HG03558 (cell line): ENCODE measurements around the gene FILIP1.

Source experiments
- ATAC-seq: cut with Tn5 transposase; IDR thresholded peaks from one replicate; pipeline ENCODE4 v1.9.1; 2021; ENCODE audit warnings: moderate number of reproducible peaks; ENCODE audit not compliant: unreplicated experiment; ENCODE audit errors: extremely low read depth

The FILIP1 gene

GRCh38 chr6:75347898-75348610 is 145.5 kb downstream of the FILIP1 start:
- ATAC-seq, result no peak

DNA sequence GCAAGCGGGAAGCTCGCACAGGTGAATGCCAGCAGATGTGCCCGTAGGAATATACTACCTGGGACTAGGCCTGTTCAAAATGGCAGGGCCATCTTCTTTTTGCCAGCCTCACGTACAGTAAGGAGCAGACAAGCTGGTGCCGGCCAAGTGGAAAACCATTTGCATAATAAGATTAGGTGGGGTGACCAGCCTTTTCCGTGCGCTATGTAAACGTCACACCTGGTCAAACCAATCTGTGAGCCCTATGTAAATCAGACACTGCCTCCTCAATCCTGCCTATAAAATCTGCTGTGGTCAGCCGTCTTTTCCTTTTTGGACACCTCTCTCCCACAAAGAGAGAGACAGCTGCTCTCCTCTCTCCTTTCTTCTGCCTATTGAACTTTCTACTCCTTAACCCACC is 148.2 kb downstream of the FILIP1 start:
- ATAC-seq, result no peak

GRCh38 chr6:75344455-75344854 is 149.1 kb downstream of the FILIP1 start:
- no peak for ATAC-seq

GRCh38 chr6:75344021-75344420 is 149.6 kb downstream of the FILIP1 start:
- no peak for ATAC-seq

- ATAC-seq, result no peak
Observed at GRCh38 chr6:75337835-75338580, 155.6 kb downstream of the FILIP1 start.

- ATAC-seq, result no peak
Observed at GRCh38 chr6:75334266-75335040, 159.1 kb downstream of the FILIP1 start.

DNA sequence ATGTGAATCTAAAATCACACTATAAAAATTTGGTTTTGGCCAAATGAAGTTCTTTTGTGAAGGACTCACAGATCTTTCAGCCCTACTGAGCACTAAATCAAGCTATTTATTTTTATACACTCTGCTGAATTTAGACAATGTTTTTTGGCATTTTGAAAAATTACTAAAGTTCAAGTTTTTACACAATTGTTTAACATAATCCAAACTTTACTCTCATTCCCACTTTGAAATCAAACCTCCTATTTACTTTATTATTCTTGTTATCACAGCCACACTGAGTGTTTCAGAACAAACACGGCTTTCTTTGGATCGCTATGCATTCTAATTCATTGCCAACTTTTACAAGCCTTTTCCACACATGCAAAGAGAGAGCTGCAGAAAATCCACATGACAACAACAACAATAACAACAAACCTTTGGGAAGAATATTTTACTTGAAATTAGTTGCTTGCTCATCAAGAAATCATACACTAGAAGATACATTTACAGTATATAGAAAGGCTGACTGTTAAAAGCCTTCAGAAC is 159.9 kb downstream of the FILIP1 start:
- ATAC-seq, result no peak

DNA sequence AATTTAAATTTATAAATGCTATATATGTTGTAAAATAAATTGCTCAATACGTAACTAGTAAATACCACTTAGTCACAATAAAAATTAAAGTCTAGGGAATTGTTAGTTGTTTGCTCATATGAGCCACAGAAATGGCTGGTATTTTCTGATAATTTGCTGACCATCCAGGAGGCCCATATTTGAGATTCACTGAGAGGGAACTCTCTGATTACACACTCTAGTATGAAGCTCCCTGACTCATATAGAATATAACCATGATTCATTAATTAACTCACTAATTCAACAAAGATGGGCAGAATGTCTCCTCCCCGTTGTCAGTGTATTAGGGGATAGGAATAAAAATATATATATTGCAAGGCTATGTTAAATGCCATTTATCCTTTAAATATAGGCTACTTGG is 162.4 kb downstream of the FILIP1 start:
- no peak for ATAC-seq

DNA sequence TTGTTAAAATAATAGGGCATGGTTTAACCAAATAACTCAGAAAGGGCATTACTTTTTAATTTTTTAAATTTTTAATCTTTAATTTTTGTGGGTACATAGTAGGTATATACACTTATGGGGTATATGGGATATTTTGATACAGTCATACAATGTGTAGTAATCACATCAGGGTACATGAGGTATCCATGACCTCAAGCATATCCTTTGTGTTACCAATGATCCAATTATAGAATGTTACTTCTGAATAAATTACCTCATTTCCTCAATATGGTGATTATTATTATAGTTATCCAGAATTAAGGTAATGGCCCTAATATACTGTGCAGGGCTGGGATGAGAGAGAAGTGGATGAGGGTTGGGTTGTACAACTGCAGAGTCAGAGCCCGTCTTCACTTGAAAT is 163.9 kb downstream of the FILIP1 start:
- ATAC-seq, result no peak

DNA sequence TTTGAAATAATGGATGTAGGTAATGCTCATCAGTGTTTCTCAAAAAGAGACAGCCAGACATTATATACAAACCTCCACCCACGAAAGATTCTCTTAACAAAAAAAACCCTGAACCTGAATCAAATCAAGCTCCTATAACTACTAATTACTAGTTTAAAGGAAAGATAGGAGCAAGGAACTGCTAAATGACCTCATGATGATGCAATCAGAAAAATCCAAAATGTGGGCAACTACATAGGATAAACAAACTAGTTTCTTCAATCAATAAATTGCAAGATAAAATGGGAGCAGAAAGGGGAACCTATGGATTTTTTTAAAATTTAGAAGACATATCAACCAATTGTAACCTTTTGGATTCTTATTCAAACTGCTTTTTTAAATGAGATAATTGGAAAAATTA is 165.8 kb downstream of the FILIP1 start:
- ATAC-seq, result no peak

GRCh38 chr6:75326557-75327258 is 166.9 kb downstream of the FILIP1 start:
- no peak for ATAC-seq

- ATAC-seq, result no peak
Observed at GRCh38 chr6:75318900-75319299, 174.7 kb downstream of the FILIP1 start.

DNA sequence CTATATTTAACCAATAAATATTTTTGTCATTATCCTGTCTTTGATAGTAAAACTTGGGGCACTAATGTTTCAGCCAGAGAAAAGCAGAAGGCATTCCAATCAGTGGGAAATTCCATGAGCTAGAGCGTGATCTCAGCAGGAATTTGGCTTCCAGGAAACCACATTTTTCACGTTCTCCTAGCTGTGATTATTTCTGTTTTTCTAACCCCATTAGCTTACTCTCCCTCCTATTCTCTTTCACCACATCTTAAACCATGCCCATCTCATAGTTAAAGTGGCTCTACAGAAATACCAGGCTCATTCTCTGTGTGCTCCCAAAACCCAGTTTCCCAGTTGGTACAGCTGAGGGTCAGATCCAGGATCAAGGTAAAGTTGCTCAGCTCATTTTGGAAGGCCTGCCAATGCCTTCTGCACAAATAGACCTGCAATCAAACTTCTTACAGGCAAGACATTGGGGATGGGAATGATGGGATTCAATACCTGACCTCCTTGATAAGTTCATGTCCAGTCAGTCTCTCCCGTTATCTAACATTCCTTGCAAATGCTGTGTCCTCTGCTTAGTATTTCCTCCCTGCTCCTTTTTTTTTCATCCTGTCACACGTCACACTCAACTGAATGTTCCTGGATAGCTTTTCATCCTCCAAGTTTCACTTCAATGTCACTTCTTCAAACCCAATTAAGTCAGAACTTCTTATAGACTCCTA is 175.9 kb downstream of the FILIP1 start:
- no peak for ATAC-seq

DNA sequence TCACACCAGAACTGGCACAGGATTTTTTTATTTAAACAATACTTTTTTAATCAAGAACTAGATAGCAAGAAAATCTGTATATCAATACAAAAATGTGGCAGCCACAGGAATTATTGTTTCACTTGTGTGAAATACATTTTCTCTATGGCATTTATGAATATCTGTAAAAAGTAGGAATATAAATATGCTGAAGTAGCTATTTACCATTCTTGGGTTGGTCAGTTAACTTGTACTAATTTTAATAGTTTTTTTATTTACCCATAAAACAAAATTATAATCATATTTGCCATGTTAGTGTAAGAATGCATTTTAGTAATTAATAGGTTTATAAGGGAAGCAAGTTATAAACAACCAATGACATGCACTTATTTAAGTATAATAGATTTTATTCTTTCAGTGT is 177.6 kb downstream of the FILIP1 start:
- no peak for ATAC-seq

DNA sequence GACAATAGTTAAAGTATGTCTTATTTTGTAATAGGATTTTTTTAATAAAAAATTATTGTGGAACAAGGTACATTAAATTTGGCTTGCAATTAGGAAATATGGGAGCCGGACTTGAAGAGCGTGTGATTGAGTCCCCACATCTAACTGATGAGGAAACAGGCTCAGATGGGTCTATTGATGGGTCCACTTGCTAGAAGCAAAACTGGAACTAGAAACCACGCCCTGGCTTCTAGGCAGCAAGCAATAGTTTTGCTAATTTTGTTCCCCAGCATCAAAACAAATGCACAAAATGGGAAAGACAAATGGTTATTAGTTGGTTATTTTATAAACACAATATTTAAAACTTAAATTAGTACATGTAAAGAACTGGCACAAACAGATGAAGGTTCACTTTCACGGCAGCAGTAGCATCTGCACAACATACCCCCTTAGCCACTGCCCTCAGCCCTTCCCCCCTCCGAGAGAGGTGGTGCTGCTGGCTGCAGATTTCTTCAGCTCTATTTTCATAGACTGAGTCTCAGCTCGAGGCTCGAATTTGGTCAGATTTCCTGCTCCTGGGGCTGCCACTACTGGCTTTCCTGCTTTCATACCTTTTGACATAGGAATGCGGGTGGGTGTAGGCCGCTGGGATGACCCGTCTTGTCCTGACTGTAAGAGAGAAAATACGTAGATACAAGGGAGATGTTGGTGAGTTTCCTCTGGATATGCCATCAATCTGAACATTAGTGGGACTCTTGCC is 185.2 kb downstream of the FILIP1 start:
- no peak for ATAC-seq

GRCh38 chr6:75307364-75308004 is 186.1 kb downstream of the FILIP1 start:
- no peak for ATAC-seq

GRCh38 chr6:75306064-75306463 is 187.5 kb downstream of the FILIP1 start:
- ATAC-seq, result no peak

DNA sequence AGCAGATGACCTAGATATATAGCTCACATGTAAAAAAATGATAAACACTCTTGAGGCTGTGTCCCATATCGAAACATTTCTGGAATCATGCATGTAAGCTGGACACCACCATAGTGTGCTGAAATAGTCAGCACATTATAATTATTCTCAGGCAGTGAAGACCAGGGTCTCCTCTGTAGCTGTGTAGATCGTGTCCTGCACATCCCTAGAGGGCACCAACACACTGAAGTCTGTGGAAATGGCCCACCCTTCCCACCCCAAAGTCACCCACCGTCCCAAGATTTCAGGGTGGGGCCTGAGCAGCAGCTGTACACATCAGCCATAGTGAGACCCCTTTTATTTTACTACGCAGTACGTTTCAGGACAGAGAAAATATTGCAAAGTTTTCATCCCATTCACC is 188.0 kb downstream of the FILIP1 start:
- ATAC-seq, result no peak

- no peak for ATAC-seq
Observed at GRCh38 chr6:75302280-75302679, 191.3 kb downstream of the FILIP1 start.
